ENCODE results near the gene CA10.

The CA10 gene

GRCh38 chr17:51699303-51699702 lies 459.2 kb downstream of the CA10 start:
- TF ChIP-seq, protein P1, sequence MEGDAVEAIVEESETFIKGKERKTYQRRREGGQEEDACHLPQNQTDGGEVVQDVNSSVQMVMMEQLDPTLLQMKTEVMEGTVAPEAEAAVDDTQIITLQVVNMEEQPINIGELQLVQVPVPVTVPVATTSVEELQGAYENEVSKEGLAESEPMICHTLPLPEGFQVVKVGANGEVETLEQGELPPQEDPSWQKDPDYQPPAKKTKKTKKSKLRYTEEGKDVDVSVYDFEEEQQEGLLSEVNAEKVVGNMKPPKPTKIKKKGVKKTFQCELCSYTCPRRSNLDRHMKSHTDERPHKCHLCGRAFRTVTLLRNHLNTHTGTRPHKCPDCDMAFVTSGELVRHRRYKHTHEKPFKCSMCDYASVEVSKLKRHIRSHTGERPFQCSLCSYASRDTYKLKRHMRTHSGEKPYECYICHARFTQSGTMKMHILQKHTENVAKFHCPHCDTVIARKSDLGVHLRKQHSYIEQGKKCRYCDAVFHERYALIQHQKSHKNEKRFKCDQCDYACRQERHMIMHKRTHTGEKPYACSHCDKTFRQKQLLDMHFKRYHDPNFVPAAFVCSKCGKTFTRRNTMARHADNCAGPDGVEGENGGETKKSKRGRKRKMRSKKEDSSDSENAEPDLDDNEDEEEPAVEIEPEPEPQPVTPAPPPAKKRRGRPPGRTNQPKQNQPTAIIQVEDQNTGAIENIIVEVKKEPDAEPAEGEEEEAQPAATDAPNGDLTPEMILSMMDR (IDR thresholded peaks at IDR 0.05): no peak
- Histone ChIP-seq H3K4me2 (ENCODE audit: low read length) (no peak overlapping the region), H3K4me1 (no peaks in the 10 kb centered on the region)

DNA sequence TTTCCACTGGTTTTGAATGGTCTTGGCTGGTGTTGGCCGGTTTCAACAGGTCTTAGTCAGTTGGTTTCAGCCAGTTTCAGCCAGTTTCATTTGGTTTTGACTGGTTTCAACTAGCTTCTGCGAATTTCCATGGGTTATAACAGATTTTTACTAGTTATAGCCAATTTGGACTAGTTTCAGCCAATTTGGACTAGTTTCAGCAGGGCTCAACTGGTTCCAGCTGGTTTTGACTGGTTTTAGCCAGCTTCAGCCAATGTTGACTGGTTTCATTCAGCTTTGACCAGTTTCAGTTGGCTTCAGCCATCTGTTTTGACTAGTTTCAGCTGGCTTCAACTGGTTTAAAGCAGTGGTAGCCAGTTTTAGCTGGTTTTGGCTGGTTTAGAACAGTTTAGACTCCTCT lies 465.6 kb downstream of the CA10 start:
- no peaks in the 10 kb centered on the region for H3K36me3 ChIP-seq (ENCODE audit: control insufficient read depth, insufficient read depth, low read length)
- no peaks in the 10 kb centered on the region for H3K79me2 ChIP-seq
- H3K4me2 ChIP-seq (ENCODE audit: low read length): no peak overlapping the region
- no peaks in the 10 kb centered on the region for H3K27me3 ChIP-seq (ENCODE audit: control insufficient read depth, insufficient read depth, low read length)
- no peaks in the 10 kb centered on the region for H3K4me1 ChIP-seq
- H3K9me3 ChIP-seq (ENCODE audit: control insufficient read depth, low read length): no peaks in the 10 kb centered on the region
- TF ChIP-seq, protein P1 (IDR thresholded peaks at IDR 0.05): no peak
- H2AFZ ChIP-seq: no peak overlapping the region
- H3K9ac ChIP-seq: no peak overlapping the region
- no peak overlapping the region for H3K4me3 ChIP-seq (ENCODE audit: low read depth, low read length)
- H3K27ac ChIP-seq: no peak overlapping the region

More at GRCh38 chr17:51699303-51699702, 459.2 kb downstream of the CA10 start:
- H3K27ac ChIP-seq: no peak overlapping the region
- H3K36me3 ChIP-seq (ENCODE audit: control insufficient read depth, insufficient read depth, low read length): no peaks in the 10 kb centered on the region
- no peaks in the 10 kb centered on the region for H3K79me2 ChIP-seq
- no peaks in the 10 kb centered on the region for H3K9me3 ChIP-seq (ENCODE audit: control insufficient read depth, low read length)
- no peak overlapping the region for H3K4me3 ChIP-seq (ENCODE audit: low read depth, low read length)
- H3K27me3 ChIP-seq (ENCODE audit: control insufficient read depth, insufficient read depth, low read length): no peaks in the 10 kb centered on the region
- no peak overlapping the region for H3K9ac ChIP-seq
- H2AFZ ChIP-seq: no peak overlapping the region

DNA sequence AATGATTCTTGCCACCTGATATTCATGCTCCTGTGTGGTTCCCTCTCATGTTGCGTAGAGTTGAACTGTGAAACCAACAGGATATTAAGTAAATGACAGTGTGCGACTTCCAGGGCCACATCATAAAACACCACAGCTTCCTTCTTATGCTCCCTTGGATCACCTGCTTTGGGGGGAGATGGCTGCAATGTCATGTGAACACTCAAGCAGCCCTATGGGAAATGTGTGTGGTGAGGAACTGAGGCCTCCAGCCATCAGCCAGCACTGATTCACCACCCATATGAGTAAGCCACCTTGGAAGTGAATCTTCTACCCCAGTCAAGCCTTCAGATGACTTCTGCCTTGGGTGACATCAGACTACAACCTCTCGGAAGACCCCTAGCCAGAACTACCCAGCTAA lies 470.6 kb downstream of the CA10 start:
- no peak overlapping the region for H2AFZ ChIP-seq
- no peaks in the 10 kb centered on the region for H3K79me2 ChIP-seq
- H3K27ac ChIP-seq: no peak overlapping the region
- H3K9ac ChIP-seq: no peak overlapping the region
- no peaks in the 10 kb centered on the region for H3K9me3 ChIP-seq (ENCODE audit: control insufficient read depth, low read length)
- no peaks in the 10 kb centered on the region for H3K36me3 ChIP-seq (ENCODE audit: control insufficient read depth, insufficient read depth, low read length)
- no peak overlapping the region for H3K4me3 ChIP-seq (ENCODE audit: low read depth, low read length)
- no peak overlapping the region for H3K4me2 ChIP-seq (ENCODE audit: low read length)
- H3K27me3 ChIP-seq (ENCODE audit: control insufficient read depth, insufficient read depth, low read length): no peaks in the 10 kb centered on the region
- TF ChIP-seq, protein P1 (IDR thresholded peaks at IDR 0.05): no peak
- H3K4me1 ChIP-seq: no peaks in the 10 kb centered on the region

DNA sequence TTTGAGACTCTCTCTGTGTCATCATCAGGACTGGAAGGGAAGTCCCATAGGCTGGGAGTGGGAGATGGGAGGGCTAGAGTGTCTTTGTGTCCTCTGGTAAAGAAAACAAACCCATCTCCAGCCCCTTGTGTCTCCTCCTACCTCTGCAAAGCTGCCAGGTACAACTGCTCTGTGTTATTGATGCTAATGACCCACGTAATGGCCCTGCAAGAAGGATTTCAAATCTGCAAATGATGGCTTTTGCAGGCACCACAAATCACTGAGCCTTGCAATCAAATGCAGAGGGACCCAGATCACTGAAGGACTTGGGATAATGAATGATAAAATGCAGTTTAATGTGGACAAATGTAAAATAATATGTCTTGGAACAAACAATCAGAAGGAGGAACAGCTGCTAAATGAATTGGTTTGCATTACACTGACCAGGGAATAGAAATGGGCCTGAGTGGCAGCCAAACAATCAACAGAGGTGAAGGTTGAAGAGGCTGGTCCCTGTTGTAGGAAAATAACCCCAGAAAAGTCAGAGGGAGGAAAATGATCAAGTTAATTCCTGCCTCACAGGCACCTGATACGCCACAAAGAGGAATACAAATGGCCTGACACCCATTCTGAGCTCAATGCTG lies 473.1 kb downstream of the CA10 start:
- H3K9ac ChIP-seq: no peak overlapping the region
- no peak overlapping the region for H3K4me2 ChIP-seq (ENCODE audit: low read length)
- no peak overlapping the region for H2AFZ ChIP-seq
- H3K27me3 ChIP-seq (ENCODE audit: control insufficient read depth, insufficient read depth, low read length): no peaks in the 10 kb centered on the region
- H3K27ac ChIP-seq: no peak overlapping the region
- H3K79me2 ChIP-seq: no peaks in the 10 kb centered on the region
- H3K4me1 ChIP-seq: no peaks in the 10 kb centered on the region
- no peaks in the 10 kb centered on the region for H3K9me3 ChIP-seq (ENCODE audit: control insufficient read depth, low read length)
- TF ChIP-seq, protein P1 (IDR thresholded peaks at IDR 0.05): no peak
- H3K36me3 ChIP-seq (ENCODE audit: control insufficient read depth, insufficient read depth, low read length): no peaks in the 10 kb centered on the region
- H3K4me3 ChIP-seq (ENCODE audit: low read depth, low read length): no peak overlapping the region

GRCh38 chr17:51684214-51684613 lies 474.3 kb downstream of the CA10 start:
- no peak overlapping the region for H2AFZ ChIP-seq
- H3K27me3 ChIP-seq (ENCODE audit: control insufficient read depth, insufficient read depth, low read length): no peaks in the 10 kb centered on the region

More at GRCh38 chr17:51684214-51684613, 474.3 kb downstream of the CA10 start:
- no peaks in the 10 kb centered on the region for H3K36me3 ChIP-seq (ENCODE audit: control insufficient read depth, insufficient read depth, low read length)
- no peak overlapping the region for H3K27ac ChIP-seq
- H3K79me2 ChIP-seq: no peaks in the 10 kb centered on the region
- H3K4me3 ChIP-seq (ENCODE audit: low read depth, low read length): no peak overlapping the region
- H3K9me3 ChIP-seq (ENCODE audit: control insufficient read depth, low read length): no peaks in the 10 kb centered on the region
- no peak overlapping the region for H3K9ac ChIP-seq
- TF ChIP-seq, protein P1 (IDR thresholded peaks at IDR 0.05): no peak
- H3K4me2 ChIP-seq (ENCODE audit: low read length): no peak overlapping the region
- H3K4me1 ChIP-seq: no peaks in the 10 kb centered on the region

Measured in parathyroid adenoma (tissue), 2 donors.